ENCODE data around the gene LAMP1.

LAMP1 gene

GRCh38 chr13:113351514-113352026 lies 54.5 kb downstream of the LAMP1 start:
- Histone ChIP-seq H3K36me3 (ENCODE audit: control insufficient read depth in 1 of 2, insufficient read depth in 2 of 2, low read length in 2 of 2) (peaks cover 21 to 64% of the 10 kb centered on the region in 2 donors), H3K4me1 (ENCODE audit: control insufficient read depth in 1 of 2, insufficient read depth in 2 of 2, low read length in 2 of 2) (no peaks in the 10 kb centered on the region), H3K9me3 (ENCODE audit: control insufficient read depth in 1 of 2, low read length in 2 of 2) (no peaks in the 10 kb centered on the region), H3K9ac (ENCODE audit: low read depth in 1 of 2, low read length in 2 of 2) (no peak overlapping the region), H3K4me3 (ENCODE audit: low read depth in 1 of 2, low read length in 2 of 2) (no peak overlapping the region), H3K27me3 (ENCODE audit: control insufficient read depth in 1 of 2, insufficient read depth in 2 of 2, low read length in 2 of 2) (peaks cover 0 to 3% of the 10 kb centered on the region in 2 donors), H3K27ac (ENCODE audit: low read depth, low read length) (no peak overlapping the region)

- no peak overlapping the region for H3K4me3 ChIP-seq (ENCODE audit: low read depth in 1 of 2, low read length in 2 of 2)
- no peak overlapping the region for H3K27ac ChIP-seq (ENCODE audit: low read depth, low read length)
- H3K27me3 ChIP-seq (ENCODE audit: control insufficient read depth in 1 of 2, insufficient read depth in 2 of 2, low read length in 2 of 2) = peaks cover 0 to 3% of the 10 kb centered on the region in 2 donors
- H3K4me1 ChIP-seq (ENCODE audit: control insufficient read depth in 1 of 2, insufficient read depth in 2 of 2, low read length in 2 of 2) = no peaks in the 10 kb centered on the region
- no peak overlapping the region for H3K9ac ChIP-seq (ENCODE audit: low read depth in 1 of 2, low read length in 2 of 2)
- H3K36me3 ChIP-seq (ENCODE audit: control insufficient read depth in 1 of 2, insufficient read depth in 2 of 2, low read length in 2 of 2) = peaks cover 17 to 58% of the 10 kb centered on the region in 2 donors
- H3K9me3 ChIP-seq (ENCODE audit: control insufficient read depth in 1 of 2, low read length in 2 of 2) = no peaks in the 10 kb centered on the region
These were observed 56.2 kb downstream of the LAMP1 start for GRCh38 chr13:113353254-113353653.

DNA sequence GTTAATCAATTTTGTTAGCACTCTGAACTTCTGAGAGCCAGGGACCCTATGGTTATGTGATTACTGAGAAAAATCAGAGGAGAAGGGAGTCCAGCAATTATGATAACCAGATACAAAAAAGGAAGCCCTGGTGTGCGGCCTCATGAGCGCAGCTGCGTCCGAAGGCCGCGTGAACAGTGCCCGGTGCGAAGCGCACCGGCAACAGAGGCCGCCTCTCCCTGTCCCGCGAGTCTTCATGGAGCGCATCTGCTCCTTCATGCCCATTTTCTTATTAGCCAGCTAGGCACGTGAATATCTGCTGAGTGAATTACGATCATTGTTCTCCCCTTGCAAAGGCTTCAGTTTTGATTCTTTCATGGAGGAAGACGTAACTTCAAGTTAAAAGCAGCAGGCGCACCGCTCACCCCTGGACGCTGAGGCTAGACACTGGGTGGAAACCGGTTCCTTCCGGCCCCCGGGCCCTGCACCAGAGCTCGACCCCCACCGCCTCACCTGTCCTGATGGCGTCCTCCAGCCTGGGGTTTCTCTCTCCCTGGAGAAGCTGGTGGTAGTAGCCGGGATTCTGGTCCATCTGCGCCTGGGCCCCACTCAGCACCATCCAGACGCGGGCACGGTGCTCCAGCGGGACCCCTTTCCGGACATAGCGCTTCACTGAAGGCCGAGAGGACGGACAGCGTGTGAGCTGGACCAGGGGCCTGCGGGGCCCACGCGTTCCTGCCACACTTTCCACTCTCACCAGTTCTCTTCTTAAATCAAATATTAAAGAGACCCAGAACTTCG lies 58.0 kb downstream of the LAMP1 start:
- H3K9ac ChIP-seq (ENCODE audit: low read depth in 1 of 2, low read length in 2 of 2) = no peak overlapping the region
- H3K4me1 ChIP-seq (ENCODE audit: control insufficient read depth in 1 of 2, insufficient read depth in 2 of 2, low read length in 2 of 2) = no peaks in the 10 kb centered on the region
- no peak overlapping the region for H3K4me3 ChIP-seq (ENCODE audit: low read depth in 1 of 2, low read length in 2 of 2)
- H3K36me3 ChIP-seq (ENCODE audit: control insufficient read depth in 1 of 2, insufficient read depth in 2 of 2, low read length in 2 of 2) = peaks cover 9 to 45% of the 10 kb centered on the region in 2 donors
- H3K27ac ChIP-seq (ENCODE audit: low read depth, low read length) = no peak overlapping the region
- no peaks in the 10 kb centered on the region for H3K9me3 ChIP-seq (ENCODE audit: control insufficient read depth in 1 of 2, low read length in 2 of 2)
- H3K27me3 ChIP-seq (ENCODE audit: control insufficient read depth in 1 of 2, insufficient read depth in 2 of 2, low read length in 2 of 2) = no peaks in the 10 kb centered on the region

DNA sequence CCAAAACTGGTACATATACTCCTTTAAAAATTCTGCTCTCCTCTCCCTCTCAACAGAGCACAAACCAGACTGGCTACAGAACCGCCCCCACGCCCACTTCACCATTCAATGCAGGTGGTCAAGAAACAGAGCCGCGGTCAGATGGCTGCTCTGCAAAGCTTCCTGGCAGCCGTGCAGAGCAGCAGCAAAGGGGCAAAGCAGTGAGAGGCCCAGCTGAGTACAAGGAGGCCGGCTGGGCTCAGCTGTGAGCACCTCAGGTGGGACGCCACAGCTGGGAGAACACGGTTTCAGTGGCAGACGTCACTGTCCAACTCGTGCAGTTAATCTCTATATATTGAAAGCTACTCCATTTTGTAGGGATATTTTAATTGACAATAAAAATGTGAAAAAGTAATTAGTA lies 58.6 kb downstream of the LAMP1 start:
- H3K9me3 ChIP-seq (ENCODE audit: control insufficient read depth in 1 of 2, low read length in 2 of 2) = no peaks in the 10 kb centered on the region
- H3K4me3 ChIP-seq (ENCODE audit: low read depth in 1 of 2, low read length in 2 of 2) = no peak overlapping the region
- no peaks in the 10 kb centered on the region for H3K27me3 ChIP-seq (ENCODE audit: control insufficient read depth in 1 of 2, insufficient read depth in 2 of 2, low read length in 2 of 2)
- H3K4me1 ChIP-seq (ENCODE audit: control insufficient read depth in 1 of 2, insufficient read depth in 2 of 2, low read length in 2 of 2) = no peaks in the 10 kb centered on the region
- no peak overlapping the region for H3K27ac ChIP-seq (ENCODE audit: low read depth, low read length)
- H3K9ac ChIP-seq (ENCODE audit: low read depth in 1 of 2, low read length in 2 of 2) = no peak overlapping the region
- peaks cover 3 to 45% of the 10 kb centered on the region in 2 donors for H3K36me3 ChIP-seq (ENCODE audit: control insufficient read depth in 1 of 2, insufficient read depth in 2 of 2, low read length in 2 of 2)

- Histone ChIP-seq H3K4me3 (ENCODE audit: low read depth in 1 of 2, low read length in 2 of 2) (no peak overlapping the region), H3K9me3 (ENCODE audit: control insufficient read depth in 1 of 2, low read length in 2 of 2) (no peaks in the 10 kb centered on the region), H3K27ac (ENCODE audit: low read depth, low read length) (no peak overlapping the region), H3K27me3 (ENCODE audit: control insufficient read depth in 1 of 2, insufficient read depth in 2 of 2, low read length in 2 of 2) (no peaks in the 10 kb centered on the region), H3K36me3 (ENCODE audit: control insufficient read depth in 1 of 2, insufficient read depth in 2 of 2, low read length in 2 of 2) (peaks cover 0 to 36% of the 10 kb centered on the region in 2 donors), H3K4me1 (ENCODE audit: control insufficient read depth in 1 of 2, insufficient read depth in 2 of 2, low read length in 2 of 2) (peaks cover 0 to 5% of the 10 kb centered on the region in 2 donors), H3K9ac (ENCODE audit: low read depth in 1 of 2, low read length in 2 of 2) (no peak overlapping the region)
These were observed 59.6 kb downstream of the LAMP1 start for GRCh38 chr13:113356596-113356995.

DNA sequence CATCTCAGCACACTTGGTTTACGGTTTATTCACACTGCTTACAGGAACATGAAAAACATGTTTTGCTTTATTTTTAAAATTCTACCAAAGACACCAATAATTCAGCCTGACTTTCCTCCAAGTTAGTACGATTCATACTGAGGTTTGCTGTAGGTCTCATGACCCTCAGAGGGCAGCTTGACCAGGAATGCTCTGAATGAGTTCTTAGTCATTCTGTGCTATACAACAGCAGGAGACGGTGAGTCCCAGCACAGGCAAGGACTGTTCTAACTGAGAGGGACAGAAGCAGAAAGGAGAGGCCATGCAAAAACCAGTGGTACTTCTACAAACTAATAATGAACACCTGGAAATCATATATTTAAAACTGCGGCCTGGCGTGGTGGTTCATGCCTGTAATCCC lies 60.5 kb downstream of the LAMP1 start:
- no peak overlapping the region for H3K4me3 ChIP-seq (ENCODE audit: low read depth in 1 of 2, low read length in 2 of 2)
- H3K4me1 ChIP-seq (ENCODE audit: control insufficient read depth in 1 of 2, insufficient read depth in 2 of 2, low read length in 2 of 2) = peaks cover 0 to 5% of the 10 kb centered on the region in 2 donors
- no peak overlapping the region for H3K9ac ChIP-seq (ENCODE audit: low read depth in 1 of 2, low read length in 2 of 2)
- no peak overlapping the region for H3K27ac ChIP-seq (ENCODE audit: low read depth, low read length)
- H3K27me3 ChIP-seq (ENCODE audit: control insufficient read depth in 1 of 2, insufficient read depth in 2 of 2, low read length in 2 of 2) = no peaks in the 10 kb centered on the region
- H3K36me3 ChIP-seq (ENCODE audit: control insufficient read depth in 1 of 2, insufficient read depth in 2 of 2, low read length in 2 of 2) = peaks cover 0 to 30% of the 10 kb centered on the region in 2 donors
- H3K9me3 ChIP-seq (ENCODE audit: control insufficient read depth in 1 of 2, low read length in 2 of 2) = no peaks in the 10 kb centered on the region

- no peaks in the 10 kb centered on the region for H3K27me3 ChIP-seq (ENCODE audit: control insufficient read depth in 1 of 2, insufficient read depth in 2 of 2, low read length in 2 of 2)
- no peak overlapping the region for H3K27ac ChIP-seq (ENCODE audit: low read depth, low read length)
- peaks cover 0 to 5% of the 10 kb centered on the region in 2 donors for H3K4me1 ChIP-seq (ENCODE audit: control insufficient read depth in 1 of 2, insufficient read depth in 2 of 2, low read length in 2 of 2)
- no peaks in the 10 kb centered on the region for H3K9me3 ChIP-seq (ENCODE audit: control insufficient read depth in 1 of 2, low read length in 2 of 2)
- no peak overlapping the region for H3K4me3 ChIP-seq (ENCODE audit: low read depth in 1 of 2, low read length in 2 of 2)
- no peak overlapping the region for H3K9ac ChIP-seq (ENCODE audit: low read depth in 1 of 2, low read length in 2 of 2)
- H3K36me3 ChIP-seq (ENCODE audit: control insufficient read depth in 1 of 2, insufficient read depth in 2 of 2, low read length in 2 of 2) = peaks cover 0 to 22% of the 10 kb centered on the region in 2 donors
These were observed 61.7 kb downstream of the LAMP1 start for GRCh38 chr13:113358653-113359190.

- H3K27ac ChIP-seq (ENCODE audit: low read depth, low read length) = no peak overlapping the region
- H3K27me3 ChIP-seq (ENCODE audit: control insufficient read depth in 1 of 2, insufficient read depth in 2 of 2, low read length in 2 of 2) = no peaks in the 10 kb centered on the region
- peaks cover 0 to 5% of the 10 kb centered on the region in 2 donors for H3K4me1 ChIP-seq (ENCODE audit: control insufficient read depth in 1 of 2, insufficient read depth in 2 of 2, low read length in 2 of 2)
- no peak overlapping the region for H3K9ac ChIP-seq (ENCODE audit: low read depth in 1 of 2, low read length in 2 of 2)
- no peak overlapping the region for H3K4me3 ChIP-seq (ENCODE audit: low read depth in 1 of 2, low read length in 2 of 2)
- no peaks in the 10 kb centered on the region for H3K9me3 ChIP-seq (ENCODE audit: control insufficient read depth in 1 of 2, low read length in 2 of 2)
- H3K36me3 ChIP-seq (ENCODE audit: control insufficient read depth in 1 of 2, insufficient read depth in 2 of 2, low read length in 2 of 2) = peaks cover 0 to 17% of the 10 kb centered on the region in 2 donors
These were observed 62.5 kb downstream of the LAMP1 start for GRCh38 chr13:113359571-113359970.

- no peaks in the 10 kb centered on the region for H3K27me3 ChIP-seq (ENCODE audit: control insufficient read depth in 1 of 2, insufficient read depth in 2 of 2, low read length in 2 of 2)
- H3K9me3 ChIP-seq (ENCODE audit: control insufficient read depth in 1 of 2, low read length in 2 of 2) = no peaks in the 10 kb centered on the region
- H3K4me3 ChIP-seq (ENCODE audit: low read depth in 1 of 2, low read length in 2 of 2) = no peak overlapping the region
- no peak overlapping the region for H3K27ac ChIP-seq (ENCODE audit: low read depth, low read length)
- no peak overlapping the region for H3K9ac ChIP-seq (ENCODE audit: low read depth in 1 of 2, low read length in 2 of 2)
- peaks cover 0 to 11% of the 10 kb centered on the region in 2 donors for H3K36me3 ChIP-seq (ENCODE audit: control insufficient read depth in 1 of 2, insufficient read depth in 2 of 2, low read length in 2 of 2)
- peaks cover 0 to 5% of the 10 kb centered on the region in 2 donors for H3K4me1 ChIP-seq (ENCODE audit: control insufficient read depth in 1 of 2, insufficient read depth in 2 of 2, low read length in 2 of 2)
These were observed 63.4 kb downstream of the LAMP1 start for GRCh38 chr13:113360446-113360845.

- Histone ChIP-seq H3K4me3 (ENCODE audit: low read depth in 1 of 2, low read length in 2 of 2) (no peak overlapping the region), H3K27me3 (ENCODE audit: control insufficient read depth in 1 of 2, insufficient read depth in 2 of 2, low read length in 2 of 2) (no peaks in the 10 kb centered on the region), H3K9ac (ENCODE audit: low read depth in 1 of 2, low read length in 2 of 2) (no peak overlapping the region), H3K9me3 (ENCODE audit: control insufficient read depth in 1 of 2, low read length in 2 of 2) (no peaks in the 10 kb centered on the region), H3K27ac (ENCODE audit: low read depth, low read length) (no peak overlapping the region), H3K4me1 (ENCODE audit: control insufficient read depth in 1 of 2, insufficient read depth in 2 of 2, low read length in 2 of 2) (peaks cover 0 to 5% of the 10 kb centered on the region in 2 donors), H3K36me3 (ENCODE audit: control insufficient read depth in 1 of 2, insufficient read depth in 2 of 2, low read length in 2 of 2) (peaks cover 0 to 11% of the 10 kb centered on the region in 2 donors)
These were observed 64.4 kb downstream of the LAMP1 start for GRCh38 chr13:113361406-113361805.

Data from duodenal mucosa (tissue), 2 donors.